OCI-LY1 (cell line): ENCODE results near the gene FAM53A.
"Not testable (repeated sequence)": the region's sequence is repeated elsewhere in the genome, so short reads cannot be mapped to it uniquely, and the experiment has no call there.

Experiments used
- H2AFZ ChIP-seq: fragments of 200-600 bp; sonication (generic), shearing (Covaris generic); 2 replicates; pipeline ENCODE4 v1.6.0; 2014; ENCODE audit warnings: antibody characterized with exemption, mild to moderate bottlenecking, low read length
- H3F3A ChIP-seq: fragments of 200-600 bp; sonication (generic), shearing (Covaris generic); 2 replicates; pipeline ENCODE4 v1.6.0; 2014; ENCODE audit warnings: mild to moderate bottlenecking, antibody characterized with exemption, low read length, moderate library complexity; ENCODE audit not compliant: insufficient read depth
- H3K27ac ChIP-seq: fragments of 200-600 bp; sonication (generic); 2 replicates; pipeline ENCODE4 v1.5.1; 2014; ENCODE audit warnings: low read length, mixed run types, mild to moderate bottlenecking, low read depth; ENCODE audit not compliant: poor library complexity, severe bottlenecking
- H3K27me3 ChIP-seq: fragments of 200-600 bp; sonication (generic); 2 replicates; pipeline ENCODE4 v1.6.0; 2014; ENCODE audit warnings: antibody characterized with exemption, mild to moderate bottlenecking, low read length, moderate library complexity; ENCODE audit not compliant: insufficient read depth
- H3K36me3 ChIP-seq: fragments of 200-600 bp; sonication (generic); 2 replicates; pipeline ENCODE4 v1.6.1; 2014; ENCODE audit warnings: mild to moderate bottlenecking, antibody characterized with exemption, low read length, moderate library complexity, mixed read lengths; ENCODE audit not compliant: insufficient read depth
- H3K4me1 ChIP-seq: fragments of 200-600 bp; sonication (generic); 2 replicates; pipeline ENCODE4 v1.5.1; 2014; ENCODE audit warnings: mild to moderate bottlenecking, low read length, moderate library complexity; ENCODE audit not compliant: insufficient read depth, severe bottlenecking
- H3K4me2 ChIP-seq: fragments of 200-600 bp; sonication (generic), shearing (Covaris generic); 2 replicates; pipeline ENCODE4 v1.6.1; 2014; ENCODE audit warnings: low read length
- H3K4me3 ChIP-seq: fragments of 200-600 bp; sonication (generic); 2 replicates; pipeline ENCODE4 v1.5.1; 2014; ENCODE audit warnings: low read length, low read depth, mild to moderate bottlenecking, mixed read lengths; ENCODE audit not compliant: poor library complexity, severe bottlenecking
- H3K79me2 ChIP-seq: fragments of 200-600 bp; shearing (Covaris generic); 2 replicates; pipeline ENCODE4 v1.6.1; 2016; ENCODE audit warnings: mixed run types, low read length, mixed read lengths; ENCODE audit not compliant: insufficient read depth
- H3K9ac ChIP-seq: fragments of 200-600 bp; sonication (generic), shearing (Covaris generic); 2 replicates; pipeline ENCODE4 v1.6.1; 2014; ENCODE audit warnings: mild to moderate bottlenecking, low read length, mixed read lengths
- H3K9me2 ChIP-seq: fragments of 200-600 bp; sonication (generic), shearing (Covaris generic); 2 replicates; pipeline ENCODE4 v1.6.1; 2014; ENCODE audit warnings: low read depth, mild to moderate bottlenecking, low read length, mixed read lengths
- H3K9me3 ChIP-seq: fragments of 200-600 bp; shearing (Covaris generic); 2 replicates; pipeline ENCODE4 v1.6.1; 2014; ENCODE audit warnings: low read length, mixed read lengths
- H4K20me1 ChIP-seq: fragments of 200-600 bp; sonication (generic), shearing (Covaris generic); 2 replicates; pipeline ENCODE4 v1.6.0; 2016; ENCODE audit warnings: mild to moderate bottlenecking, low read length; ENCODE audit not compliant: insufficient read depth
- EZH2 ChIP-seq: fragments of 200-600 bp; sonication (generic), shearing (Covaris generic); IDR thresholded peaks from 2 replicates; pipeline ENCODE4 v1.8.0; 2017; ENCODE audit warnings: borderline replicate concordance, mixed run types, mild to moderate bottlenecking, antibody characterized with exemption, low read length, moderate library complexity, mixed read lengths
- TF ChIP-seq, protein P1 (sequence below): fragments of 200-600 bp; sonication (generic), shearing (Covaris generic); IDR thresholded peaks from 2 replicates; pipeline ENCODE4 v1.5.1; 2017; ENCODE audit warnings: mild to moderate bottlenecking, antibody characterized with exemption, low read length, moderate library complexity, mixed read lengths

FAM53A gene

DNA sequence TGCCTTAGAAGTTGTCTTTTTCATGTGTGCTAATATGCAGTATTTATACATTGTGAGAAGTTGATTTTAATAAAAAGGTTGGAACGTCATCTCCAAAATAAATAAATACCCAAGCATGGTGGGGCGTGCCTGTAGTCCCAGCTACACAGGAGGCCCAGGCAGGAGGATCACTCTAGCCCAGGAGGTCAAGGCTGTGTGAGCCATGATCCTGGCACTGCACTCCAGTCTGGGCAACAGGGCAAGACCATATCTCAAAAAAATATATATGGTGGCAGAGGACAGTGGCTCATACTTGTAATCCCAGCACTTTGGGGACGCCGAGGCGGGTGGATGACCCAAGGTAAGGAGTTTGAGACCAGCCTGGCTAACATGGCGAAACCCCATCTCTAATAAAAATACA lies 21.6 kb upstream of the FAM53A start:
- H3K4me3 ChIP-seq, result no peak overlapping the region
- peaks cover 87% of the 10 kb centered on the region for H3K36me3 ChIP-seq
- no peak overlapping the region for H3K9ac ChIP-seq
- H3F3A ChIP-seq, result no peaks in the 10 kb centered on the region
- peaks cover 60% of the 10 kb centered on the region for H3K79me2 ChIP-seq
- H3K4me1 ChIP-seq, result peaks cover 28% of the 10 kb centered on the region
- H3K9me3 ChIP-seq, result no peaks in the 10 kb centered on the region
- H4K20me1 ChIP-seq, result no peaks in the 10 kb centered on the region
- TF ChIP-seq, protein P1, sequence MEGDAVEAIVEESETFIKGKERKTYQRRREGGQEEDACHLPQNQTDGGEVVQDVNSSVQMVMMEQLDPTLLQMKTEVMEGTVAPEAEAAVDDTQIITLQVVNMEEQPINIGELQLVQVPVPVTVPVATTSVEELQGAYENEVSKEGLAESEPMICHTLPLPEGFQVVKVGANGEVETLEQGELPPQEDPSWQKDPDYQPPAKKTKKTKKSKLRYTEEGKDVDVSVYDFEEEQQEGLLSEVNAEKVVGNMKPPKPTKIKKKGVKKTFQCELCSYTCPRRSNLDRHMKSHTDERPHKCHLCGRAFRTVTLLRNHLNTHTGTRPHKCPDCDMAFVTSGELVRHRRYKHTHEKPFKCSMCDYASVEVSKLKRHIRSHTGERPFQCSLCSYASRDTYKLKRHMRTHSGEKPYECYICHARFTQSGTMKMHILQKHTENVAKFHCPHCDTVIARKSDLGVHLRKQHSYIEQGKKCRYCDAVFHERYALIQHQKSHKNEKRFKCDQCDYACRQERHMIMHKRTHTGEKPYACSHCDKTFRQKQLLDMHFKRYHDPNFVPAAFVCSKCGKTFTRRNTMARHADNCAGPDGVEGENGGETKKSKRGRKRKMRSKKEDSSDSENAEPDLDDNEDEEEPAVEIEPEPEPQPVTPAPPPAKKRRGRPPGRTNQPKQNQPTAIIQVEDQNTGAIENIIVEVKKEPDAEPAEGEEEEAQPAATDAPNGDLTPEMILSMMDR, result no peak
- TF ChIP-seq EZH2, result no peak
- H3K27ac ChIP-seq, result no peak overlapping the region
- no peak overlapping the region for H2AFZ ChIP-seq
- H3K4me2 ChIP-seq, result no peak overlapping the region
- no peaks in the 10 kb centered on the region for H3K27me3 ChIP-seq
- no peaks in the 10 kb centered on the region for H3K9me2 ChIP-seq

DNA sequence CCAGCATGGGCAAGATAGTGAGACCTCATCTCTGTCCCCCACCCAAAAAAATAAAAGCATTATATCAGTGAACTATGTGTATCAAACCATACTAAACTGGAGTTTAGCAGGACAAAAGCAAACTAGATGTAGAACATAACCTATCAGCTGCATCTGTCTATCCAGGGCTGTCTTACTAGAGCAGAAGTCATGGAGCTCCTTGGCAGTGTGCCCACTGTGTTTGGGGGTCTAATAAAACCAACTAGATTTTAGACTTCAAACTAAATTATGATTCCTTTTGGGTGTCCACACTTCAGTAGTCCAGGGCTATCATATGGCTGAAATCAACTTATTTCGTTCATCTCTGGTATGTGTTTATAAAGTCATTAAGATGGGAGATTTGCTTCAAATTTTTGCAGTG lies 19.8 kb upstream of the FAM53A start:
- no peak overlapping the region for H3K4me3 ChIP-seq
- peaks cover 9% of the 10 kb centered on the region for H3K4me1 ChIP-seq
- TF ChIP-seq, protein P1, result no peak
- TF ChIP-seq EZH2, result no peak
- peaks cover 89% of the 10 kb centered on the region for H3K36me3 ChIP-seq
- H3K27me3 ChIP-seq, result no peaks in the 10 kb centered on the region
- H3K4me2 ChIP-seq, result no peak overlapping the region
- no peaks in the 10 kb centered on the region for H3K9me2 ChIP-seq
- H3K9ac ChIP-seq, result no peak overlapping the region
- H3K79me2 ChIP-seq, result peaks cover 45% of the 10 kb centered on the region
- H3K27ac ChIP-seq, result no peak overlapping the region
- no peaks in the 10 kb centered on the region for H3F3A ChIP-seq
- H2AFZ ChIP-seq, result no peak overlapping the region
- H4K20me1 ChIP-seq, result no peaks in the 10 kb centered on the region
- H3K9me3 ChIP-seq, result no peaks in the 10 kb centered on the region

DNA sequence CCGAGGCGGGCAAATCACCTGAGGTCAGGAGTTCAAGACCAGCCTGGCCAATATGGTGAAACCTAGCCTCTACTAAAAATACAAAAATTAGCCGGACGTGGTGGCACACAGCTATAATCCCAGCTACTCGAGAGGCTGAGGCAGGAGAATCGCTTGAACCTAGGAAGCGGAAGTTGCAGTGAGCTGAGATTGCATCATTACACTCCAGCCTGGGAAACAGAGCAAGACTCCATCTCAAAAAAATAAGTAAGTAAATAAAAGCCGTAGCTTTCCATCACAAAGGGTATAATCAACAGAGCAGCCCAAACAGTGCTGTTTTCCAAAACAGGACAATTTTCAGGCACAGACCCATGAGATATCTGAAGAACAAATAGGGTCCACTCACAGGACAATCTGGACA lies 17.6 kb upstream of the FAM53A start:
- not testable (repeated sequence) for H3F3A ChIP-seq, H3K4me2 ChIP-seq, H3K9me3 ChIP-seq, H3K4me1 ChIP-seq, H3K9ac ChIP-seq, H3K4me3 ChIP-seq, H2AFZ ChIP-seq, H4K20me1 ChIP-seq, H3K27ac ChIP-seq, H3K9me2 ChIP-seq, H3K27me3 ChIP-seq
- Histone ChIP-seq H3K79me2 (peaks cover 29% of the 10 kb centered on the region), H3K36me3 (peaks cover 89% of the 10 kb centered on the region)

DNA sequence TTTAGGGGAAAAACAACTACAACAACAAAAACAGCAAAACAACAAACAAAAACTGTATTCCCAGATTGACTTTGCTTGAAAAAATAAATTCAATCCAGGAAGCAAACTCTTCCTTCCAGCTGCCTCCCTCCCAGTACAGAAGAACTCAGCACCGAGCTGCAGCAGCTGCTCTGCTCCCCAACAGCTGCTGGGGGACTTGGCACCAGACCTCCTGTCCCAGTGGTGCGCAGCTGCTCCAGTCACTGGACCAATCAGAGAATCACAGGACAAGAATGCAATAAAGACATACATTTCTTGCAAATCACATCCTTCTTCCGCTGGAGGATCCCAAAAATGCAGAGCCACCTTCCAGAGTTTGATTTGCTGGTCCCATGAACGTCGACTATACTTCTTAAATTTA lies 11.8 kb upstream of the FAM53A start:
- Histone ChIP-seq H3K9me3 (no peaks in the 10 kb centered on the region), H4K20me1 (no peaks in the 10 kb centered on the region), H3K36me3 (peaks cover 86% of the 10 kb centered on the region), H3K4me1 (no peaks in the 10 kb centered on the region), H3K27ac (no peak overlapping the region), H3K9ac (no peak overlapping the region), H3K79me2 (0 out of 2 replicates have a peak, but pooled peaks cover 4% of the 10 kb centered on the region), H3K27me3 (no peaks in the 10 kb centered on the region), H3F3A (no peaks in the 10 kb centered on the region), H3K4me3 (no peak overlapping the region), H3K4me2 (no peak overlapping the region), H3K9me2 (no peaks in the 10 kb centered on the region), H2AFZ (no peak overlapping the region)
- TF ChIP-seq EZH2, result no peak
- TF ChIP-seq, protein P1, result no peak
